Measurements from ENCODE around the gene GALNT17.
"Not testable (repeated sequence)": the region's sequence is repeated elsewhere in the genome, so short reads cannot be mapped to it uniquely, and the experiment has no call there.

The GALNT17 gene

GRCh38 chr7:71584256-71584655 is 452.3 kb downstream of the GALNT17 start:
- no peak for DNase-seq

DNA sequence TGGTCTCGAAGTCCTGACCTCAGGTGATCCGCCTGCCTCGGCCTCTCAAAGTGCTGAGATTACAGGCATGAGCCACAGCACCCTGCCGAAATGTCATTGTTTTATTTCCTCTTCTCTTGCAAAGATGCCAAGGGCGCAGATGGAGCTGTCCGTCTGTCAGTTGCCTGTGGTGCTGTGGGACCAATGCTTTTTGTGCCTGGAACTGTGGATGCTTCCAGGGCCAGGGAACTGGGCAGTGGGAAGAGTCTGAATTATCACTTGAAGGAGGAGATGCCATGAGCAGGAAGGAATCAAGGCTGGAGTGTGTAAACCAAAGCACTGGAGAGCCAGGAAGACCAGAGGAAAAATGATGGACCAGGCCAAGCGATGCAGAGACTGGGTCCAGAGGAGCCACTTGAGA is 459.9 kb downstream of the GALNT17 start:
- no peak for DNase-seq

GRCh38 chr7:71592388-71592787 is 460.4 kb downstream of the GALNT17 start:
- not testable (repeated sequence) for DNase-seq

DNA sequence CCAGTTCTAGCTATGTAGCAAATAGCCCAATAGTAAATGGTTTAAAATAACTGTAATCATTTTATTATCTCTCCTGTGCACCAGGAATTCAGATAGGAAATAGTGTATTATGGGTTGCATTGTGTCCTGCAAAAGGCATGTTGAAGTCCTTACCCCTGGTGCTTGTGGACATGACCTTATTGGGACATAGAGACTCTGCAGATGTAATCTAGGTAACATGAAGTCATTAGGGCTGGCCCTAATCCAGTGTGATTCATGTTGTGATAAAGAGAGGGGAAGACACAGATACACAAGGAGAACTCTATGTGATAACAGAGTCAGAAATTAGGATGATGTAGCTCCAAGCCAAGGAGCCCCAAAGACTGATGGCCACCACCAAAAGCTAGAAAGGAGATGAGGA is 462.8 kb downstream of the GALNT17 start:
- no peak for DNase-seq

DNA sequence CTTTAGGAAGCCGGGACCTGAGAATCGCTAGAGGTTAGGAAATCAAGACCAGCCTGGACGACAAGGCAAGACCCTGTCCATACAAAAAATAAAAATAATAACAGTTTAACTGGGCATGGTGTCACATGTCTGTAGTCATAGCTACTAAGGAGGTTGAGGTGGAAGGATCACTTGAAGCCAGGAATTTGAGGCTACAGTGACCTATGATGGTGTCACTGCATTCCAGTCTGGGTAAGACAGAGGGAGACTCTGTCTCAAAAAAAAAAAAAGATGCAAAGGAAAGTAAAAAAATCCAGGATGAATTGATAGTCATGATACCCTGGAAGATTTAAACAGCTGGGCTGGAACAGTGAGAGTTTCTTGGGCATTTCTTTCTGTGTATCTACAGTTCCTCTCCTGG is 463.2 kb downstream of the GALNT17 start:
- no peak for DNase-seq

DNA sequence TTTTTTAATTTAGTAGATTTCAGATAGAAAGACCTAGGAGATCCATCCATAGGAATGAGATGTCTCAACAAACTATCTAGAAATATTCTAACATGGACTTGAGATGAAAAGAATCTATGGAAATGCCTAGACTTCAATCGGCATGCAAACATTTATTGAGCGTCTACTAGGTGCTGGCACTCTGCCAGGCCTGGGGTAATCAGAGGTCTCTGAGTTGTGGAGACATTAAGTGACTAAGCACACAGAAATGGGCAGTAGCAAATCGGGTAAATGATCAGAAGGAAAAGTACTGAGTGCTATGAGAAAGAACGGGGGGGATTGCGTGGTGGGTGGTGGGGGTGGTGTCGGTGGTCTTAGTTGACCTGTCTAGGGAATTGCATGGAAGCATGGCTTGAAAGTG is 466.6 kb downstream of the GALNT17 start:
- no peak for DNase-seq

GRCh38 chr7:71601851-71602250 is 469.9 kb downstream of the GALNT17 start:
- no peak for DNase-seq

- no peak for DNase-seq
Measured at GRCh38 chr7:71604818-71605414, 473.0 kb downstream of the GALNT17 start.

DNA sequence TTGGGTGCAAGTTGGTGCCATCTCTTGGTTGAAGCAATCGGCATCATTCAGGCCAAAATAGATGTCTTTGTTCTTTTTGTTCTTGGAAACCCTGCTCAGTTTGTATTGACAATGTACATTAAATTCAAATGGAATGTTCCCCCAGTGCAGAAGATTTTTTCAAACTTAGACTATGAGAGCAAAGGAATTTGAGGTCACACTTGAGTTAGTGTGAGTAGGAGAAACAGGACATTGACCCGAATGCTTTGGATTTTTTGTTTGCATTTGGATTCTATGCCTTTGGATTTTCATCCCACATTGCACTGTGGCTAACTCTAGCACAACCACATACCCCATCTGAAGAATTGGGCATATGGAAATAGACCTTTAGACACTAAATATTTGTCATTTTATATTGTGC is 480.0 kb downstream of the GALNT17 start:
- DNase-seq: no peak

DNA sequence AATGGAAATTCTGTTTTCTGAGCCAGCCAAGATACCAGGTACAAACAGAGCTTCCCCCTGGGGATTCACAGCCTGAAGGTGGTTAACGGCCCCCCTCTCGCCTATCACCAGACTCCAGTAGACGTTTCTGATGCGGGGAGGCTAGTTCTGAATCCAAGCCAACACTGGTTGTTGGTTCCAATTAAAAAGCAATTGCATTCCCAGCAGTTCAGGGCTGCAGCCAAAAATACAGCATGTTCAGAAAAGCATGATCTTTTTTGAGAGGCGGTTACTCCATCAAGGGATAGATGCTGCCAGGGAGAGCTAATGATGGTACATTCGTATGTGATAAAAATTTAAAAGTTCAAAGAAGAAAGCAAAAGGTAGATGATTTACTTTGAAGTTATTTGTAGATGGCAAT is 481.0 kb downstream of the GALNT17 start:
- DNase-seq: no peak

DNA sequence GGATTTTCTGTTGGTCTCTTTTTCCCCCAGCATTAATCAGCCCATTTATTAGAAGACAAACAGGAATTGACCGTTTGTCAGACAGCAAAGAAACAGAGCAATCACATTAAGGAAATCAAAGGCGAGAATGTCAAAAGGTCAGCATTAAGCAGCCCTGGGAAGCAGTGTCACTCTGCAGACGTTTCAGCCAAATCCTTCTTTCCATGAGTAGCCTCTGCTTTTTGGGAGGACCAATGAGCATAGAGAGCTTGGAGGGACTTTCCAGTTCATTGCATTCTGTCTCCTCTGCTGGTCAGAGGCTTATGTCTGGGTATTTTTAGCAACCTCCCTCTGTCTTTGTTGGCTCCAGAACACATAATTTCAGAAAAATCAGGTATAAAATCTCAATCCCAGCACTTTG is 481.4 kb downstream of the GALNT17 start:
- no peak for DNase-seq

- DNase-seq: no peak
Measured at GRCh38 chr7:71615017-71615416, 483.1 kb downstream of the GALNT17 start.

- no peak for DNase-seq
Measured at GRCh38 chr7:71616217-71616616, 484.3 kb downstream of the GALNT17 start.

DNA sequence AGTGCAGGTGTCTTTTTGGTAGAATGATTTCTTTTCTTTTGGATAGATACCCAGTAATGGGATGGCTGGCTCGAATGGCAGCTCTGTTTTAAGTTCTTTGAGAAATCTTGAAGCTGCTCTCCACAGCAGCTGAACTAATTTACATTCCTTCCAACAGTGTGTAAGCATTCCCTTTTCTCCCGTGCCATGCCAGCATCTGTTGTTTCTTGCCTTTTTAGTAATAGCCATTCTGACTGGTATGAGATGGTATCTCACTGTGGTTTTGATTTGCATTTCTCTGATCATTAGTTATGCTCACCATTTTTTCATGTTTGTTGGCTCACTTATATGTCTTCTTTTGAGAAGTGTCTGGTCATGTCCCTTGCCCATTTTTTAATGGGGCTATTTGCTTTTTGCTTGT is 486.3 kb downstream of the GALNT17 start:
- DNase-seq: no peak

DNA sequence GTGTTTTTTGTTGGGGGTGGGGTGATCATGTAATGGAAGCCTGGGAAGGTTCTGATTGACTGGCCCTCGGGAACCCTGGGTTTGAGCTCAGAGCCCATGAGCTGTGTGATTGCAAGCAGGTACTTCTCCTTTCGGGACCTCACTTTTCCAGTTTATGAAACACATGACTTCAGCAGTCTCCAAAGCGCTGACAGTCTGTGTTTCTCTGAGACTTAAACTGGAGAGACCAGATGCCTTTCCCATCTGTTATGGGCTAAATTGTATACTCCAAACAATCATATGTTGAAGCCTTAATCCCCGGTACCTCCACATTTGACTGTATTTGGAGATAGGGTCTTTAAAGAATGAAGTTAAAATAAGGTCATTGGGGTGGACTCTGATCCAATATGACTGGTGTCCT is 493.6 kb downstream of the GALNT17 start:
- no peak for DNase-seq

DNA sequence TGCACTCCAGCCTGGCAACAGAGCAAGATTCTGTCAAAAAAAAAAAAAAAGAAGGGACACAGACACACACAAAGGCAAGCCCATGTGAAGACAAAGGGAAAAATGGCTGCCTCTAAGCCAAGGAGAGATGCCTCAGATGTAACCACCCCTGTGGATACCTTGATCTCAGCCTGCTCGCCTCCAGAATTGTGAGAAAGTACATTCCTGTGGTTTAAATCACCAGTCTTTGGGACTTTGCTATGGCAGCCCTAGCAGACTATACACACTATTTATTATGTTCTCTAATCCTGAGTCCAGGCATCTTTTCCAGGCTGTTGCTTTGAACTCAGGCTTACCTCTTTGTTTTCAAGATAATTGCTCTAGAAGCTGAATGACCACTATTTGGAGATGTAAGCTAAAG is 494.3 kb downstream of the GALNT17 start:
- DNase-seq: no peak

GRCh38 chr7:71627651-71628050 is 495.7 kb downstream of the GALNT17 start:
- DNase-seq: no peak

DNA sequence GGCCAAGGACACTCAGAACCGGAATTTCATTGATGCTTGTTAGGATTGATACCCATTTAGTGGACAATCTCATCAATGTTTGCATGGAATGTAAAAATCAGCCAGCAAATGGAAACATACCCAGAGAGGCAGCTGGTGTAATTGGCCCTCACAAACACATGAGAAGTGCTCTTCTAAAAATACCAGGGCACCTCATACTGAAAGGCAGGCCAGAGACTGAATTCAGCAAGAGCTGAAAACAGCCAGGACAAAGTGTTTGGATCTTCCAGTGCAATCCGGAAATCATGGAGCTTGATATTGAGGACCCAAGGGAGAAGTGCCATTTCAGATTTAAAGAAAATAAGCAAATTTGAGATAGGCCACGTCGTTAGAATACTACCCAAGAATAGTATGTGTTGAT is 498.6 kb downstream of the GALNT17 start:
- DNase-seq: no peak

DNA sequence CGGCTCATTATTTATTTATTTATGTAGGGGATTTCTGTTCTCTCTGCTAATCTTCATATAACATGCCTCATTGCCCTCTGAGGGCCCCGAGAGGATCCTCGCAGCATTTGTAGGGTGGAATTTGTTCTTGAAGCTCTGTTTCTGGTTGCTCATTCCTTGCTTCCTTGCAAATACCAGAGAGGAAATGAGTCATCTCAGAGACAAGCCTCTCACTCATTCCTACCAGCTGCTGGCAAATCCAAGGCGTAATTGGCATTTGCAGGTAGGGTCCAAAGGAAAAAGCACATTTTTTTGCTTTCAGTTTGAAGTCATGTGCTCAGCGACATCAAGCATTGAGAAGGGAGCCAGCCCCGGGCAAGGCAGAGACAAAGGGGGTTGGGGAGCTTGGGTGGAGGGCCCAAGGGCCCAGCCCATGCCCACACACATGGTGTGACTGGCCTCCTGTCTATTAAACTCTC is 501.6 kb downstream of the GALNT17 start:
- DNase-seq: no peak

DNA sequence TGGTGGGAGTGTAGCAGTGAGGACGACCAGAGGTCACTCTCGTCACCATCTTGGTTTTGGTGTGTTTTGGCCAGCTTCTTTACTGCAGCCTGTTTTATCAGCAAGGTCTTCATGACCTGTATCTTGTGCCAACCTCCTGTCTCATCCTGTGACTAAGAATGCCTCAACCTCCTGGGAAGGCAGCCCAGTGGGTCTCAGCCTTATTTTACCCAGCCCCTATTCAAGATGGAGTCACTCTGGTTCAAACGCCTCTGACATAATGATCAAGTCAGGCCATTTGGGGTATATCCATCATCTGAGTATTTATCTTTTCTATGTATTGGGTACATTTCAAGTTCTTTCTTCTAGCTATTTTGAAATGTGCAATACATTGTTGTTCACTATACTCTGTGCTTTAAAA is 503.9 kb downstream of the GALNT17 start:
- not testable (repeated sequence) for DNase-seq

- no peak for DNase-seq
Measured at GRCh38 chr7:71636329-71636728, 504.4 kb downstream of the GALNT17 start.

- no peak for DNase-seq
Measured at GRCh38 chr7:71637578-71637977, 505.6 kb downstream of the GALNT17 start.

- no peak for DNase-seq
Measured at GRCh38 chr7:71638108-71638507, 506.2 kb downstream of the GALNT17 start.

DNA sequence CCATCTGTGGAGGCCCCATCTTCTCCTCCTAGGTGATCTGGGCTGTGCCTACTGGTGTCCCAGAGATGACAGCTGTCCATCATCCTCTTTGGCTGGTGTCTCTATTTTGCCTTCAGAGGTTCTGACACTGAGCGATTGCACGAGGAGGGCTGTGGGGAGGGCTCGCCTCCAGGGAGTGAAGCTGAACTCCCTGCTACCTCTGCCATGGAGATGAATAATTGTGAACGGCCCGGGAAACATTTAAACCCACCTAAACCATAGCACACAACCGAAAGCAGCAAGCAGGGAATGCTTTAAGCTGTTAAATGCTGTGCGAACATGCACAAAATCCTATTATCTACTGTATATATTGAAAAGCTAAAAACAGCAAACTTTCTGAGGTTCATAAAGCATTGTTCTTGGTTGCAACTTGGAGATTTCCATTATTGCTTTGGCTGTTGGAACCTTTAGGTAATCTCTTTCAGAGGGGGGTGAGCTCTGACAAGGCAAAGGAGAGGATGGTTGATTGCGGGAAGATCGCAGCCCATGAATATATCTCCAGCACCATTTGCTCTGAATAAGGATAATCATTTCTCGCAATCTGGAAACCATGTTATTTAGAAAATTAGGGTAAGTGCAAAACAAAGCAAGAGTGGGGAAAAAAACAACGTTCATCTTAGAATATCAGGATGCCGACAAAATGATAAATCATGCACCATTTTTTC is 507.6 kb downstream of the GALNT17 start:
- no peak for DNase-seq

DNA sequence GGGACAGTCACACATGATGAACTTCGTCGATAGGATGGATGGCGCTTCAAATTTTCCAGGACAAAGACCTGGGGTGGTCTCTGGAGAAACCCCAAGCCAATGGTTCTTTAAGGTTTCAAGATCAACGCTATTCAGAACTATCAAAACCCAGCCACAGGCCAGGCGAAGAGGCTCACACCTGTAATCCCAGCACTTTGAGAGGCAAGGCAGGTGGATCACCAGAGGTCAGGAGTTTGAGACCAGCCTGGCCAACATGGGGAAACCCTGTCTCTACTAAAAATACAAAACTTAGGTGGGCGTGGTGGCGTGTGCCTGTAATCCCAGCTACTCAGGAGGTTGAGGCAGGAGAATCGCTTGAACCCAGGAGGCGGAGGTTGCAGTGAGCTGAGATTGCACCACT is 511.1 kb downstream of the GALNT17 start:
- not testable (repeated sequence) for DNase-seq
